ENCODE results near the gene CDH13. TPM values are rescaled to one million over a fixed set of nuclear protein-coding genes. Genes with fewer than 3 reads are reported as not detected.

The CDH13 gene
- total and polyA plus RNA-seq, 2 experiments from 2014 or later = 1.2 to 1.5 TPM

- H3K36me3 ChIP-seq (replicated peaks; ENCODE audit: insufficient read depth, low read depth) = no peaks in the 10 kb centered on the region
- H3K4me3 ChIP-seq = no peak overlapping the region
- no peaks in the 10 kb centered on the region for H3K79me2 ChIP-seq
- H3K9me2 ChIP-seq (replicated peaks; ENCODE audit: insufficient read depth) = no peaks in the 10 kb centered on the region
- no peaks in the 10 kb centered on the region for H3K9me3 ChIP-seq (ENCODE audit: low read depth)
- no peak overlapping the region for H3K4me2 ChIP-seq
- no peak for TF ChIP-seq EZH2 (IDR thresholded peaks at IDR 0.05; ENCODE audit: borderline replicate concordance)
- no peak for TF ChIP-seq CTCF (IDR thresholded peaks at IDR 0.05; ENCODE audit: poor library complexity)
- no peak for TF ChIP-seq EZH2phosphoT487 (IDR thresholded peaks at IDR 0.05; ENCODE audit: low read depth, severe bottlenecking, unreplicated experiment)
- DNase-seq (ENCODE audit: low spot score) = no peak
- H3K27me3 ChIP-seq = no peaks in the 10 kb centered on the region
- H2AFZ ChIP-seq = no peak overlapping the region
- H3K27ac ChIP-seq = no peak overlapping the region
- H3K4me1 ChIP-seq (ENCODE audit: insufficient read depth) = no peaks in the 10 kb centered on the region
- H4K20me1 ChIP-seq (ENCODE audit: insufficient read depth, poor library complexity, severe bottlenecking) = no peaks in the 10 kb centered on the region
- 88% methylated on average over 3 of the region's 3 CpGs for WGBS (ENCODE audit: low lambda C conversion rate, missing lambda C conversion rate)
Measured at GRCh38 chr16:83021746-83022145, 395.0 kb downstream of the CDH13 start.

GRCh38 chr16:83023011-83023410, 396.2 kb downstream of the CDH13 start:
- Histone ChIP-seq H3K4me2 (no peak overlapping the region), H3K36me3 (replicated peaks; ENCODE audit: insufficient read depth, low read depth) (no peaks in the 10 kb centered on the region), H3K9me3 (ENCODE audit: low read depth) (no peaks in the 10 kb centered on the region), H3K79me2 (no peaks in the 10 kb centered on the region), H3K27ac (no peak overlapping the region), H4K20me1 (ENCODE audit: insufficient read depth, poor library complexity, severe bottlenecking) (no peaks in the 10 kb centered on the region), H3K4me3 (no peak overlapping the region), H3K4me1 (ENCODE audit: insufficient read depth) (no peaks in the 10 kb centered on the region), H2AFZ (no peak overlapping the region), H3K9me2 (replicated peaks; ENCODE audit: insufficient read depth) (no peaks in the 10 kb centered on the region), H3K27me3 (no peaks in the 10 kb centered on the region)
- DNase-seq (ENCODE audit: low spot score) = no peak
- no peak for TF ChIP-seq EZH2 (IDR thresholded peaks at IDR 0.05; ENCODE audit: borderline replicate concordance)
- no peak for TF ChIP-seq EZH2phosphoT487 (IDR thresholded peaks at IDR 0.05; ENCODE audit: low read depth, severe bottlenecking, unreplicated experiment)
- TF ChIP-seq CTCF (IDR thresholded peaks at IDR 0.05; ENCODE audit: poor library complexity) = no peak
- 69% methylated on average over 4 of the region's 4 CpGs for WGBS (ENCODE audit: low lambda C conversion rate, missing lambda C conversion rate)

- H3K27ac ChIP-seq = no peak overlapping the region
- H2AFZ ChIP-seq = no peak overlapping the region
- H3K79me2 ChIP-seq = no peaks in the 10 kb centered on the region
- no peaks in the 10 kb centered on the region for H4K20me1 ChIP-seq (ENCODE audit: insufficient read depth, poor library complexity, severe bottlenecking)
- 76% methylated on average over 1 of the region's 1 CpG for WGBS (ENCODE audit: low lambda C conversion rate, missing lambda C conversion rate)
- TF ChIP-seq CTCF (IDR thresholded peaks at IDR 0.05; ENCODE audit: poor library complexity) = no peak
- H3K36me3 ChIP-seq (replicated peaks; ENCODE audit: insufficient read depth, low read depth) = no peaks in the 10 kb centered on the region
- no peak overlapping the region for H3K4me3 ChIP-seq
- no peak overlapping the region for H3K4me2 ChIP-seq
- no peaks in the 10 kb centered on the region for H3K9me3 ChIP-seq (ENCODE audit: low read depth)
- no peaks in the 10 kb centered on the region for H3K9me2 ChIP-seq (replicated peaks; ENCODE audit: insufficient read depth)
- no peaks in the 10 kb centered on the region for H3K4me1 ChIP-seq (ENCODE audit: insufficient read depth)
- H3K27me3 ChIP-seq = no peaks in the 10 kb centered on the region
- no peak for DNase-seq (ENCODE audit: low spot score)
Measured at GRCh38 chr16:83023640-83024039, 396.9 kb downstream of the CDH13 start.

GRCh38 chr16:83027973-83028372, 401.2 kb downstream of the CDH13 start:
- H3K4me2 ChIP-seq = no peak overlapping the region

More at GRCh38 chr16:83027973-83028372, 401.2 kb downstream of the CDH13 start:
- Histone ChIP-seq H3K9me3 (ENCODE audit: low read depth) (no peaks in the 10 kb centered on the region), H3K79me2 (no peaks in the 10 kb centered on the region), H3K4me1 (ENCODE audit: insufficient read depth) (no peaks in the 10 kb centered on the region), H2AFZ (no peak overlapping the region), H3K36me3 (replicated peaks; ENCODE audit: insufficient read depth, low read depth) (no peaks in the 10 kb centered on the region), H3K27ac (no peak overlapping the region), H3K27me3 (no peaks in the 10 kb centered on the region), H4K20me1 (ENCODE audit: insufficient read depth, poor library complexity, severe bottlenecking) (no peaks in the 10 kb centered on the region), H3K4me3 (no peak overlapping the region), H3K9me2 (replicated peaks; ENCODE audit: insufficient read depth) (no peaks in the 10 kb centered on the region)
- TF ChIP-seq EZH2 (IDR thresholded peaks at IDR 0.05; ENCODE audit: borderline replicate concordance) = no peak
- TF ChIP-seq CTCF (IDR thresholded peaks at IDR 0.05; ENCODE audit: poor library complexity) = no peak
- TF ChIP-seq EZH2phosphoT487 (IDR thresholded peaks at IDR 0.05; ENCODE audit: low read depth, severe bottlenecking, unreplicated experiment) = no peak
- 72% methylated on average over 3 of the region's 3 CpGs for WGBS (ENCODE audit: low lambda C conversion rate, missing lambda C conversion rate)
- no peak for DNase-seq (ENCODE audit: low spot score)

All from hepatocyte (in vitro differentiated cells).